IPS DF 6.9 (cell line): Measurements from ENCODE around the gene FKBP15.
"Not testable (repeated sequence)": the region's sequence is repeated elsewhere in the genome, so short reads cannot be mapped to it uniquely, and the experiment has no call there.

Experiments
- DNase-seq: peaks from one replicate; pipeline ENCODE4 v3.0.0-alpha.2; 2013; ENCODE audit warnings: low read depth, low spot score
- H3K27ac ChIP-seq: one replicate; pipeline ENCODE4 v1.5.1; 2013; ENCODE audit warnings: low read length, control low read depth
- H3K27me3 ChIP-seq: 2 replicates; pipeline ENCODE4 v1.6.1; 2013; ENCODE audit warnings: mild to moderate bottlenecking, low read length; ENCODE audit not compliant: control insufficient read depth, insufficient read depth
- H3K36me3 ChIP-seq: 2 replicates; pipeline ENCODE4 v1.6.1; 2013; ENCODE audit warnings: low read length; ENCODE audit not compliant: control insufficient read depth, insufficient read depth
- H3K4me1 ChIP-seq: 2 replicates; pipeline ENCODE4 v1.6.1; 2013; ENCODE audit warnings: low read length; ENCODE audit not compliant: control insufficient read depth, insufficient read depth
- H3K4me3 ChIP-seq: 2 replicates; pipeline ENCODE4 v1.5.1; 2013; ENCODE audit warnings: mild to moderate bottlenecking, low read length
- H3K9me3 ChIP-seq: 2 replicates; pipeline ENCODE4 v1.6.1; 2013; ENCODE audit warnings: low read length, inconsistent platforms; ENCODE audit not compliant: control insufficient read depth, insufficient read depth
- WGBS: extraction: QIAGEN DNeasy Blood & Tissue Kit; methylation state at CpG from one replicate; pipeline ENCODE4 v1.1.7; 2013; ENCODE audit warnings: mixed read lengths, missing lambda C conversion rate; ENCODE audit not compliant: insufficient read length, insufficient coverage; 5-methylcytosine and 5-hydroxymethylcytosine counted together

Gene FKBP15

DNA sequence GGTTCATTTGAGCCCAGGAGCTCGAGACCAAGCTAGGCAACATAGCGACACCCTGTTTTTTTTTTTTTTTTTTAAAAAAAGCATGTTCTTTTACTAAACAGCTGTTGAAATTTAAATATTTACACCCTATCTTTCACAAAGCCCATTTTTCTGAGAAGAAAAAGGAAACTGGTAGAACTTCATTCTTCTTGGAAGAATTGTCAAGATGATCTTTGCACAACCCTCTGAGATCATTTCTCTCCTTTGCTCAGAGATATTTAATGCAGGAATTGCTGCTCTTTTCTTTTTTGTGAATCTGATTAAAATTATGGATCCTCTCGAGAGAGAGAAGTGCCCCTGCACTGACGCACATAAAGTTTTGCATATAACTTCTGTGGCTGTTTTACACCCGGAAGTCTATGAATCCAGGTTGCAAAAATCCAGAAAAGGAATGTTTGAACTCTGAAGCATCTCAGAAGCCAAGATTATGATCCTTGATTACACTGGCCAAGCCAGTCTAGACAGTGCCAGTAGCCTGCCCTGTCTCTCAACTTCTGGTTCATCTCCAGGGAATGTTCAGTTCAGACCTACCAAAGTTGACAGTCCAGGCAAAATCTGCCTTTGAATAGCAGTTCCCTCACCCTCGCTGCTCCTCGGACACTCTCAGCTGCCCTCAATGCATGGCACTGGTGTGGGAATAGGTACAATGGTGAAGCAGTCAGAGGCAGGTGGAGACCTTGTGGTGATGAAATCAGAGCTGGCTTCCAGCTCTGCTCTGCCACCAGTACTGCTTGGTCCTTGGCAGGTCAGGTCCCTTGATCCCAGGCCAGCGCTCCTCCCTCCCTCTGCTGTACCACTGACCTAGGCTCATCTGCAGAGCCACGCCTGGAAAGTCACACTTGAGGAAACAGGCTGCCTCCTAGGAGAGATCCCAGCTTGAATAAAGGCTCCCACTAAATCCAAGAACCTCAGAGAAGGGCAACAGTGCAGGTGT lies 83.6 kb downstream of the FKBP15 start:
- no peak overlapping the region for H3K27ac ChIP-seq
- H3K9me3 ChIP-seq, result no peaks in the 10 kb centered on the region
- H3K4me3 ChIP-seq, result no peak overlapping the region
- no CpG with 5 or more reads among the region's 9 CpGs for WGBS
- H3K36me3 ChIP-seq, result no peaks in the 10 kb centered on the region
- no peaks in the 10 kb centered on the region for H3K4me1 ChIP-seq
- no peak for DNase-seq
- no peaks in the 10 kb centered on the region for H3K27me3 ChIP-seq

DNA sequence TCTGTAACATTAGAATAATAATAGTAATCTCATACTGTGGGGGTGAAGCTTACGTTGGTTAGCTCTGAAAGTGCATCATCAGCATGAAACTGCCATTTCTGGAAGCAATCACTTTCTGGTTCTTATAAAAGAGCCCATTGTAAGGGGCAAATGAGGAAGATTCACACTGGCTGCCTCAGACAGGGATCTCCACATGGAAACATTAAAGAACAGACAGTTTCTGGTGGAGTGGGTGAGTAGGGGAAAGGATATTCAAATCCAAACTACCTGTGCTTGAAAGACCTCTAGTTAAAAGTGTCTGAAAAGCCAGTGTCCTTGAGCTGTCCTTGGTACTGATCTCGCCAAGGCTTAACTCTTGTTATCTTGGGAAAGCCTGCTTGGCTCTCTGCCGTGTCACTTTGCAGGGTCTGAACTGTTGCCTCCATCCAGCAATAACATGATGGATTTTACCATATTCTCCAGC lies 89.4 kb downstream of the FKBP15 start:
- no peaks in the 10 kb centered on the region for H3K4me1 ChIP-seq
- H3K27me3 ChIP-seq, result no peaks in the 10 kb centered on the region
- no peak overlapping the region for H3K4me3 ChIP-seq
- H3K36me3 ChIP-seq, result no peaks in the 10 kb centered on the region
- no peaks in the 10 kb centered on the region for H3K9me3 ChIP-seq
- no peak overlapping the region for H3K27ac ChIP-seq
- WGBS, result no CpG with 5 or more reads among the region's 3 CpGs
- DNase-seq, result no peak

DNA sequence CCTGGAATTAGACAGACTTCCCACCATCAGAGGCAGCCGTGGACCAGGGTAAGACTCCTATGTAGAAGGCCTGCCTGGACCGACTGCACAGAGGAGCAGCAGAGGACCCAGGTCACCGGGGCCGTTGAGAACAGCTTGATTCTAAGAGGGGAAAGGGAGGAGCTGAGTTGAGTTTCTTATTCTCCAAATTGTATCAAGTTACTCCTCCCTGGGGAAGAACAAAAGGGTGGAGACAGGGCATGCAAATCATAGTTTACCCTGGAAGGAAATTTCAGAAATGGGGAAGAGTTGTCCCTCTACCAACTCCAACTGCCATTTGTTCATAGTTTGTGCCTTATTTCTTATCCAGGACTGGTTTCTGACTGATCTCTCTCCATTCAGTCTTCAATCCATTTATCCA lies 91.2 kb downstream of the FKBP15 start:
- Histone ChIP-seq H3K9me3 (no peaks in the 10 kb centered on the region), H3K36me3 (no peaks in the 10 kb centered on the region), H3K4me3 (no peak overlapping the region), H3K27ac (no peak overlapping the region), H3K4me1 (no peaks in the 10 kb centered on the region), H3K27me3 (no peaks in the 10 kb centered on the region)
- no CpG with 5 or more reads among the region's 4 CpGs for WGBS
- no peak for DNase-seq

DNA sequence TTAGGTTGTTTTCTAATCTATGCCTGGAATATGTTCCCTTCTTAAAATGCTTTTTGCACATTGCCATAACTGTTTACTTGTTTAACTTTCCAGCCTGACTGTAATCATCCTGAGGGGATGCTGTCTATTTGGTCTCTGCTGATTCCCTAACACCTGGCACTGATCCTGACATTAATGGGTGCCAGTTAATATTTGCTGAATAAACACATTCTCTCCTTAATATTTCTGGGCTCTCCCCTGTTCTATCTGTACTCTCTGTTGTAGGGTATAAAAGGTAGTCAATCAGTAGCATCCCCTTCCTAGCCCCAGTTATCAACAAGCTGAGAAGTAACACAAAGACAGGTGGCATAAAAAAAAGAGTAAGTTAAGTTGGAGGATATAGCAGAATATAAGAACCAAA lies 91.6 kb downstream of the FKBP15 start:
- Histone ChIP-seq H3K4me3 (no peak overlapping the region), H3K9me3 (no peaks in the 10 kb centered on the region), H3K4me1 (no peaks in the 10 kb centered on the region), H3K36me3 (no peaks in the 10 kb centered on the region), H3K27me3 (no peaks in the 10 kb centered on the region), H3K27ac (no peak overlapping the region)
- no peak for DNase-seq

DNA sequence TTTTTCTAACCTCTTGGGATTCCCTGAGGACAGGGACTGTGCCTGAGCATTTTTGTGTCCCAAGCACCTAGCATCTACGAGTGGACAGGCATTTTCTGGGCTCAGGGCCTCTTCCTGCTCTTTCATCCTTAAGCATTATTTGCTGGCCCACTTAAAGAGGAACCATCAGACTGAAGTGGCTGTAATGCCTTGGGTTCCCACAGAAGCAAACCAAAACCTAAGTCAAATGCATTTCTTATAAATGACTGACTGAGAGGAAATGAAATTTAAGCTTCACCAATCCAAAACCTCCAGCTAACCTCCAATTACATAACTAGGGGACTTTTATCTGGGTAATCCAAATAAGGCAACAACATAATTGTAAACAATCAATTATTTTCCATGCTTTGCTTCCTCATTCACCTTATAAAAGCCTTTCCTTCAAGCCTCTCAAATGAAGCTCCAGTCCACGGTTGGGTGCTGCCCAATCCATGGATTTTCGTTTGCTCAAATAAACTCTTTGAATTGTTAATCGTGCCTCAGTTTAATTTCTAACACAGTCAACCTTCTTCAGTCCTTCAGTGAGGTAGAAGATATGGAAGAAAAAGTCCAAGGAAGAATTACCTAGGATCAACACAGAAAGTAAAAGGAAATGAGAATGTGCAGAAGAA lies 95.6 kb downstream of the FKBP15 start:
- no peak overlapping the region for H3K27ac ChIP-seq
- no peaks in the 10 kb centered on the region for H3K9me3 ChIP-seq
- no peaks in the 10 kb centered on the region for H3K27me3 ChIP-seq
- H3K36me3 ChIP-seq, result no peaks in the 10 kb centered on the region
- H3K4me1 ChIP-seq, result no peaks in the 10 kb centered on the region
- no CpG with 5 or more reads among the region's 4 CpGs for WGBS
- H3K4me3 ChIP-seq, result no peak overlapping the region
- DNase-seq, result no peak

DNA sequence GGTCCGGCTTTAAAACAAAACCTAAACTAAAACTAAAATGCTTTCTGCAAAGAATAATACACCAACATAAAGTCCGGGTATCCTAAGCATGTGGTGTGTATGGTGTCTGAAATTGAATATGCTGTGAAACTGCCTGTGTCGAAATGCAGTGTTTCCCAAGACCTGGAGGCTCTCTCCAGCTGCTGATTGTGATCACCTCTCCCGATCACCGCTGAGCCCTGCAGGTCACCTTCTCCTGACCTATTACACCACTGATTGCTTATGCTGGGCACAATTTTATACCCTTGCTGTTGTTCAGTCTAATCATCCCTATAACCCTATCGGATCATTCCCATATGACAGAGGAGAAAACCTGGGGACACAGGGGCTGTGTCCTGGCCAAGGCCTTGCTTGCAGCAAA lies 102.2 kb downstream of the FKBP15 start:
- H3K36me3 ChIP-seq, H3K9me3 ChIP-seq, H3K4me3 ChIP-seq, H3K27me3 ChIP-seq, H3K4me1 ChIP-seq, H3K27ac ChIP-seq, DNase-seq: not testable (repeated sequence)
- WGBS, result no CpG with 5 or more reads among the region's 6 CpGs
